Measurements from ENCODE around the gene RIPOR3. TPM values are rescaled to one million over a fixed set of nuclear protein-coding genes. Genes with fewer than 3 reads are reported as not detected.

RIPOR3 gene
- total and polyA plus RNA-seq, 9 of the 15 experiments (the other 6 are each of a cell fraction or from before 2014, with no cell fraction given): 3.3 to 62.7 (median 21.4) TPM

- TF ChIP-seq ZBTB49 (CRISPR knock-in tag; IDR thresholded peaks at IDR 0.05; ENCODE audit: borderline replicate concordance) (no peak), PRPF4 (IDR thresholded peaks at IDR 0.05; ENCODE audit: insufficient read depth, low read depth, low read length, poor library complexity, severe bottlenecking) (no peak), CCNT2 (IDR thresholded peaks at IDR 0.05; ENCODE audit: borderline replicate concordance, extremely low read depth, insufficient read length, low read depth, low read length) (no peak), IRF2 (CRISPR knock-in tag; IDR thresholded peaks at IDR 0.05) (no peak), CEBPB (tag; IDR thresholded peaks at IDR 0.05) (no peak), ZNF316 (IDR thresholded peaks at IDR 0.05) (peak; percentile 66), GABPA (tag; conservative IDR thresholded peaks at IDR 0.05; ENCODE audit: low read depth) (no peak), CREB1 (IDR thresholded peaks at IDR 0.05) (peak; percentile 53), CREB1 (CRISPR knock-in tag; IDR thresholded peaks at IDR 0.05) (0 out of 2 replicates have a peak, but pooled peaks have one; percentile 27), POU5F1 (IDR thresholded peaks at IDR 0.05; ENCODE audit: borderline replicate concordance, low read depth, low read length, partially characterized antibody) (no peak), ZNF282 (CRISPR knock-in tag; IDR thresholded peaks at IDR 0.05) (no peak), USF2 (CRISPR knock-in tag; IDR thresholded peaks at IDR 0.05) (no peak), L3MBTL2 (IDR thresholded peaks at IDR 0.05) (peak; percentile 75), MXD1 (CRISPR knock-in tag; IDR thresholded peaks at IDR 0.05; ENCODE audit: borderline replicate concordance, poor library complexity, severe bottlenecking) (no peak), RHOXF2B (CRISPR knock-in tag; conservative IDR thresholded peaks at IDR 0.05) (no peak), ZBTB8A (IDR thresholded peaks at IDR 0.05; ENCODE audit: partially characterized antibody) (no peak), NR1H2 (CRISPR knock-in tag; IDR thresholded peaks at IDR 0.05) (no peak), THRA (IDR thresholded peaks at IDR 0.05) (no peak), MCM5 (IDR thresholded peaks at IDR 0.05; ENCODE audit: low read depth) (no peak), ZNF408 (CRISPR knock-in tag; IDR thresholded peaks at IDR 0.05; ENCODE audit: low read depth) (no peak), TRIM25 (IDR thresholded peaks at IDR 0.05; ENCODE audit: borderline replicate concordance) (no peak)
- TF ChIP-seq, protein P1, sequence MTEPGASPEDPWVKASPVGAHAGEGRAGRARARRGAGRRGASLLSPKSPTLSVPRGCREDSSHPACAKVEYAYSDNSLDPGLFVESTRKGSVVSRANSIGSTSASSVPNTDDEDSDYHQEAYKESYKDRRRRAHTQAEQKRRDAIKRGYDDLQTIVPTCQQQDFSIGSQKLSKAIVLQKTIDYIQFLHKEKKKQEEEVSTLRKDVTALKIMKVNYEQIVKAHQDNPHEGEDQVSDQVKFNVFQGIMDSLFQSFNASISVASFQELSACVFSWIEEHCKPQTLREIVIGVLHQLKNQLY (CRISPR knock-in tag; conservative IDR thresholded peaks at IDR 0.05): no peak
These were observed 132.8 kb downstream of the RIPOR3 start (continued) for GRCh38 chr20:50558483-50558925.

Data from K562 (cell line).